ENCODE measurements around the gene NRIP2.

DNA sequence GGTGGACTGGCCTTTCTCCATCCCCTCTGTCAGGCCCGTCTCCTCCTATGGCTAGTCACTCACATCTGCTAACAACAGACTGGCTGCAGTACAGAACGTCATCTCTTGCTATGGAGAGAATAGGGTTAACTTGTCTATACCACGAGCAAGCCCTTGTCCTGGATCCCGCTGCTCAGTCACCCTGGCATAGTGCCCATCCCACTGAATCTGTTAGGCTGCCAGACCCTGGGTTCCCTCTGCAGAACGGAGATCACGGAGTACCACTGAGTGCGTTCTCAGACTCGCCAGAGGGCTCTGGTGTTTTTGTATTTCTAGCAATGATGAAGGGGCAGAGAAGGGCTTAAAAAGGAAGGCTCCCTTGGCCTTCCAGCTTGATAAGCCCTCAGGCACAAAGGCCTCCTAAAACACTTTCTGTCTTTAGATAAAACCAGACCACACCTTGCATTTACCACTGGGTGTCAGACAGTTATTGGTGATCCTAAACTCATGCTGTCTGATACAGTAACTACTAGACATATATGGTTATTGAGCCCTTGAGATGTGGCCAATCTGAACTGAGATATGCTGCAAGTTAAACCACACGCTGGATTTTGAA is 6.3 kb upstream of the NRIP2 start:
- TF ChIP-seq, protein P1, sequence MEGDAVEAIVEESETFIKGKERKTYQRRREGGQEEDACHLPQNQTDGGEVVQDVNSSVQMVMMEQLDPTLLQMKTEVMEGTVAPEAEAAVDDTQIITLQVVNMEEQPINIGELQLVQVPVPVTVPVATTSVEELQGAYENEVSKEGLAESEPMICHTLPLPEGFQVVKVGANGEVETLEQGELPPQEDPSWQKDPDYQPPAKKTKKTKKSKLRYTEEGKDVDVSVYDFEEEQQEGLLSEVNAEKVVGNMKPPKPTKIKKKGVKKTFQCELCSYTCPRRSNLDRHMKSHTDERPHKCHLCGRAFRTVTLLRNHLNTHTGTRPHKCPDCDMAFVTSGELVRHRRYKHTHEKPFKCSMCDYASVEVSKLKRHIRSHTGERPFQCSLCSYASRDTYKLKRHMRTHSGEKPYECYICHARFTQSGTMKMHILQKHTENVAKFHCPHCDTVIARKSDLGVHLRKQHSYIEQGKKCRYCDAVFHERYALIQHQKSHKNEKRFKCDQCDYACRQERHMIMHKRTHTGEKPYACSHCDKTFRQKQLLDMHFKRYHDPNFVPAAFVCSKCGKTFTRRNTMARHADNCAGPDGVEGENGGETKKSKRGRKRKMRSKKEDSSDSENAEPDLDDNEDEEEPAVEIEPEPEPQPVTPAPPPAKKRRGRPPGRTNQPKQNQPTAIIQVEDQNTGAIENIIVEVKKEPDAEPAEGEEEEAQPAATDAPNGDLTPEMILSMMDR (IDR thresholded peaks at IDR 0.05; ENCODE audit: low read length) = no peak
- no peak for TF ChIP-seq EZH2 (IDR thresholded peaks at IDR 0.05; ENCODE audit: borderline replicate concordance, low read length)

All from OCI-LY1 (cell line).